GM19468 (cell line): ENCODE results near the gene IL34.
"Not testable (repeated sequence)": the region's sequence is repeated elsewhere in the genome, so short reads cannot be mapped to it uniquely, and the experiment has no call there.

Source experiments
- ATAC-seq: cut with Tn5 transposase; IDR thresholded peaks from one replicate; pipeline ENCODE4 v1.9.1; 2021; ENCODE audit warnings: mild to moderate bottlenecking, moderate library complexity, moderate number of reproducible peaks; ENCODE audit not compliant: unreplicated experiment; ENCODE audit errors: extremely low read depth

Gene IL34

GRCh38 chr16:70646260-70647241 lies at the start of gene IL34:
Gene IL34 (plus strand): TSS chr16:70646559. CDS start chr16:70646948, 389 bp downstream.
- ATAC-seq = no peak

- no peak for ATAC-seq
Observed at GRCh38 chr16:70597135-70597835, 49.1 kb upstream of the IL34 start.

GRCh38 chr16:70598937-70599503 lies 47.3 kb upstream of the IL34 start:
- ATAC-seq = no peak

- ATAC-seq = no peak
Observed at GRCh38 chr16:70600730-70601129, 45.6 kb upstream of the IL34 start.

GRCh38 chr16:70601576-70602575 lies 44.5 kb upstream of the IL34 start:
- ATAC-seq = no peak

- ATAC-seq = no peak
Observed at GRCh38 chr16:70602831-70603230, 43.5 kb upstream of the IL34 start.

- ATAC-seq = no peak
Observed at GRCh38 chr16:70604407-70605282, 41.7 kb upstream of the IL34 start.

GRCh38 chr16:70605283-70605657 lies 41.1 kb upstream of the IL34 start:
- no peak for ATAC-seq

GRCh38 chr16:70608521-70608920 lies 37.8 kb upstream of the IL34 start:
- ATAC-seq = no peak

- no peak for ATAC-seq
Observed at GRCh38 chr16:70610273-70611223, 35.8 kb upstream of the IL34 start.

GRCh38 chr16:70611224-70611598 lies 35.1 kb upstream of the IL34 start:
- no peak for ATAC-seq

GRCh38 chr16:70611785-70612303 lies 34.5 kb upstream of the IL34 start:
- no peak for ATAC-seq

GRCh38 chr16:70612931-70613330 lies 33.4 kb upstream of the IL34 start:
- no peak for ATAC-seq

GRCh38 chr16:70614208-70614951 lies 32.0 kb upstream of the IL34 start:
- no peak for ATAC-seq

GRCh38 chr16:70615945-70616344 lies 30.4 kb upstream of the IL34 start:
- ATAC-seq = no peak

GRCh38 chr16:70621864-70622263 lies 24.5 kb upstream of the IL34 start:
- not testable (repeated sequence) for ATAC-seq

- no peak for ATAC-seq
Observed at GRCh38 chr16:70627696-70628095, 18.7 kb upstream of the IL34 start.
